GM23338 (cell line): Measurements from ENCODE around the gene PEAR1. TPM values are rescaled to one million over a fixed set of nuclear protein-coding genes. Genes with fewer than 3 reads are reported as not detected.

Source experiments
- ATAC-seq: fragments of 200-7000 bp; cut with Tn5 transposase; 3 replicates; pipeline ENCODE4 v1.9.1; 2020
- DNase-seq: peaks from one replicate; pipeline ENCODE4 v3.0.0-alpha.2; 2015; ENCODE audit warnings: low spot score
- H2AFZ ChIP-seq: fragments of 200-600 bp; sonication (generic); 2 replicates; pipeline ENCODE4 v1.8.0; 2016; ENCODE audit warnings: antibody characterized with exemption, mild to moderate bottlenecking, moderate library complexity
- H3F3A ChIP-seq: fragments of 200-600 bp; sonication (generic); replicated peaks from 2 replicates; pipeline ENCODE4 v1.8.0; 2017; ENCODE audit warnings: antibody characterized with exemption, mixed run types, low read depth
- H3K27ac ChIP-seq: fragments of 200-600 bp; sonication (generic); 2 replicates; pipeline ENCODE4 v1.6.1; 2016; ENCODE audit warnings: low read depth
- H3K27me3 ChIP-seq: fragments of 200-600 bp; sonication (generic); 2 replicates; pipeline ENCODE4 v1.8.0; 2016; ENCODE audit warnings: mild to moderate bottlenecking, mixed run types, moderate library complexity; ENCODE audit not compliant: insufficient read depth
- H3K36me3 ChIP-seq: fragments of 200-600 bp; sonication (generic); 2 replicates; pipeline ENCODE4 v1.8.0; 2016; ENCODE audit warnings: mild to moderate bottlenecking; ENCODE audit not compliant: insufficient read depth
- H3K4me1 ChIP-seq: fragments of 200-600 bp; sonication (generic); 2 replicates; pipeline ENCODE4 v1.8.0; 2016; ENCODE audit warnings: mild to moderate bottlenecking, moderate library complexity; ENCODE audit not compliant: insufficient read depth
- H3K4me2 ChIP-seq: fragments of 200-600 bp; sonication (generic); 2 replicates; pipeline ENCODE4 v1.7.1; 2017; ENCODE audit warnings: mixed run types
- H3K4me3 ChIP-seq: fragments of 200-600 bp; sonication (generic); 2 replicates; pipeline ENCODE4 v1.6.1; 2016; ENCODE audit warnings: mixed run types
- H3K79me2 ChIP-seq: fragments of 200-600 bp; sonication (generic); replicated peaks from 2 replicates; pipeline ENCODE4 v1.8.0; 2017; ENCODE audit warnings: mild to moderate bottlenecking; ENCODE audit not compliant: insufficient read depth
- H3K9me2 ChIP-seq: fragments of 200-600 bp; sonication (generic); 2 replicates; pipeline ENCODE4 v1.8.0; 2017; ENCODE audit not compliant: insufficient read depth
- H4K20me1 ChIP-seq: fragments of 200-600 bp; sonication (generic); replicated peaks from 2 replicates; pipeline ENCODE4 v1.8.0; 2017; ENCODE audit warnings: mild to moderate bottlenecking; ENCODE audit not compliant: insufficient read depth
- H3K27ac Mint-ChIP-seq: 2 replicates; pipeline ENCODE4 v1.8.0; 2020; ENCODE audit warnings: inconsistent platforms, mild to moderate bottlenecking, moderate library complexity, mixed read lengths
- H3K27me3 Mint-ChIP-seq: 3 replicates; pipeline ENCODE4 v1.8.0; 2022; ENCODE audit warnings: low read depth, mild to moderate bottlenecking, moderate library complexity, mixed read lengths, inconsistent platforms; ENCODE audit not compliant: insufficient read depth, poor library complexity
- H3K36me3 Mint-ChIP-seq: 3 replicates; pipeline ENCODE4 v1.8.0; 2021; ENCODE audit warnings: low read depth, mild to moderate bottlenecking, inconsistent platforms, moderate library complexity, mixed read lengths
- H3K4me1 Mint-ChIP-seq: 3 replicates; pipeline ENCODE4 v1.8.0; 2020; ENCODE audit warnings: mild to moderate bottlenecking, inconsistent platforms, mixed read lengths
- H3K4me3 Mint-ChIP-seq: 3 replicates; pipeline ENCODE4 v1.8.0; 2021; ENCODE audit warnings: moderate library complexity, mild to moderate bottlenecking, inconsistent platforms, mixed read lengths
- H3K9me3 Mint-ChIP-seq: 3 replicates; pipeline ENCODE4 v1.8.0; 2020; ENCODE audit warnings: moderate library complexity, mild to moderate bottlenecking, inconsistent platforms, mixed read lengths
- CREB1 ChIP-seq: fragments of 250-450 bp; sonication (Bioruptor Pico); IDR thresholded peaks from 2 replicates; pipeline ENCODE4 v1.5.0; 2020; ENCODE audit warnings: low read depth, mild to moderate bottlenecking, moderate library complexity
- ETS1 ChIP-seq: IDR thresholded peaks from 2 replicates; pipeline ENCODE4 v1.6.1; 2016; ENCODE audit warnings: antibody characterized with exemption
- EZH2 ChIP-seq: fragments of 200-600 bp; sonication (generic); IDR thresholded peaks from one replicate; pipeline ENCODE4 v1.8.0; 2017; ENCODE audit warnings: antibody characterized with exemption, mild to moderate bottlenecking, low read depth; ENCODE audit not compliant: unreplicated experiment
- EZH2phosphoT487 ChIP-seq: fragments of 200-600 bp; sonication (generic); IDR thresholded peaks from one replicate; pipeline ENCODE4 v1.8.1; 2018; ENCODE audit warnings: antibody characterized with exemption; ENCODE audit not compliant: unreplicated experiment
- JUNB ChIP-seq: IDR thresholded peaks from one replicate; pipeline ENCODE4 v1.6.1; 2016; ENCODE audit warnings: antibody characterized with exemption; ENCODE audit not compliant: unreplicated experiment
- NANOG ChIP-seq: IDR thresholded peaks from 2 replicates; pipeline ENCODE4 v1.6.1; 2016; ENCODE audit warnings: antibody characterized with exemption, borderline replicate concordance
- POLR2AphosphoS5 ChIP-seq: IDR thresholded peaks from 2 replicates; pipeline ENCODE4 v1.6.1; 2016; ENCODE audit warnings: antibody characterized with exemption, low read depth
- REST ChIP-seq: IDR thresholded peaks from one replicate; pipeline ENCODE4 v1.6.1; 2018; ENCODE audit warnings: antibody characterized with exemption; ENCODE audit not compliant: unreplicated experiment
- STAT1 ChIP-seq: IDR thresholded peaks from one replicate; pipeline ENCODE4 v1.6.1; 2016; ENCODE audit warnings: antibody characterized with exemption; ENCODE audit not compliant: unreplicated experiment
- ZNF114 ChIP-seq: fragments of 250-450 bp; sonication (Bioruptor Pico); IDR thresholded peaks from 2 replicates; pipeline ENCODE4 v1.5.0; 2020; ENCODE audit warnings: mild to moderate bottlenecking, moderate library complexity
- ZNF331 ChIP-seq: fragments of 250-450 bp; sonication (Bioruptor Pico); IDR thresholded peaks from 2 replicates; pipeline ENCODE4 v1.5.0; 2020; ENCODE audit warnings: low read depth, mild to moderate bottlenecking, moderate library complexity
- polyA plus RNA-seq: library from polyadenylated mRNA; unstranded; fragments of >200 nt; fragmentation: Nextera tagmentation; extraction: Ambion mirVana; gene quantifications from 2 replicates; pipeline ENCODE4 v1.2.1, GENCODE V29; 2016
- total RNA-seq: library from RNA; depleted of rRNA; stranded (reverse); fragments of >200 nt; shearing (Covaris generic); gene quantifications from 2 replicates; pipeline ENCODE4 v1.2.3, GENCODE V29; 2014
- TF ChIP-seq, protein P1 (sequence below), 2 experiments: fragments of 200-600 bp in 1 of 2; sonication (generic) in 1 of 2; conservative IDR thresholded peaks; 2 replicates each; pipeline versions ENCODE4 v1.5.1 to v1.6.1; 2016 to 2017; ENCODE audit warnings: antibody characterized with exemption in 2 of 2, low read depth in 2 of 2, mild to moderate bottlenecking in 2 of 2, moderate library complexity in 1 of 2
- TF ChIP-seq, protein P2 (sequence below): fragments of 250-450 bp; sonication (Bioruptor Pico); IDR thresholded peaks from 2 replicates; pipeline ENCODE4 v1.5.0; 2020; ENCODE audit warnings: mild to moderate bottlenecking, moderate library complexity

The PEAR1 gene
- total and polyA plus RNA-seq, 2 experiments from 2014 or later = 0.28 to 0.47 TPM

- peaks cover 30% of the 10 kb centered on the region for H3K27me3 ChIP-seq
- DNase-seq (no peak), ATAC-seq (no peak)
- H3K27me3 Mint-ChIP-seq = peaks cover 17% of the 10 kb centered on the region
- H3K9me2 ChIP-seq = no peaks in the 10 kb centered on the region
- H3K4me2 ChIP-seq = no peak overlapping the region
- no peak overlapping the region for H3K27ac ChIP-seq
- H3K4me3 Mint-ChIP-seq = no peak overlapping the region; the same call in 2 of the 3 replicates
- H3K4me1 ChIP-seq = peaks cover 3% of the 10 kb centered on the region; the same call in 1 of the 2 replicates
- H4K20me1 ChIP-seq = no peaks in the 10 kb centered on the region
- H3K4me3 ChIP-seq = no peak overlapping the region
- 0 out of 2 replicates have a peak, but pooled peaks cover 3% of the 10 kb centered on the region for H3F3A ChIP-seq
- H3K27ac Mint-ChIP-seq = no peak overlapping the region
- no peak overlapping the region for H2AFZ ChIP-seq
- no peaks in the 10 kb centered on the region for H3K79me2 ChIP-seq
- H3K36me3 Mint-ChIP-seq = no peaks in the 10 kb centered on the region
- TF ChIP-seq POLR2AphosphoS5 (no peak), ZNF331 (no peak), ZNF114 (CRISPR knock-in tag) (no peak), JUNB (no peak), REST (no peak), STAT1 (no peak), CREB1 (no peak), ETS1 (no peak), EZH2phosphoT487 (no peak), NANOG (no peak), EZH2 (no peak)
- TF ChIP-seq, protein P1, sequence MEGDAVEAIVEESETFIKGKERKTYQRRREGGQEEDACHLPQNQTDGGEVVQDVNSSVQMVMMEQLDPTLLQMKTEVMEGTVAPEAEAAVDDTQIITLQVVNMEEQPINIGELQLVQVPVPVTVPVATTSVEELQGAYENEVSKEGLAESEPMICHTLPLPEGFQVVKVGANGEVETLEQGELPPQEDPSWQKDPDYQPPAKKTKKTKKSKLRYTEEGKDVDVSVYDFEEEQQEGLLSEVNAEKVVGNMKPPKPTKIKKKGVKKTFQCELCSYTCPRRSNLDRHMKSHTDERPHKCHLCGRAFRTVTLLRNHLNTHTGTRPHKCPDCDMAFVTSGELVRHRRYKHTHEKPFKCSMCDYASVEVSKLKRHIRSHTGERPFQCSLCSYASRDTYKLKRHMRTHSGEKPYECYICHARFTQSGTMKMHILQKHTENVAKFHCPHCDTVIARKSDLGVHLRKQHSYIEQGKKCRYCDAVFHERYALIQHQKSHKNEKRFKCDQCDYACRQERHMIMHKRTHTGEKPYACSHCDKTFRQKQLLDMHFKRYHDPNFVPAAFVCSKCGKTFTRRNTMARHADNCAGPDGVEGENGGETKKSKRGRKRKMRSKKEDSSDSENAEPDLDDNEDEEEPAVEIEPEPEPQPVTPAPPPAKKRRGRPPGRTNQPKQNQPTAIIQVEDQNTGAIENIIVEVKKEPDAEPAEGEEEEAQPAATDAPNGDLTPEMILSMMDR (conservative IDR thresholded peaks at IDR 0.05; ENCODE audit: low read depth in 2 of 2) = no peak
- TF ChIP-seq, protein P2, sequence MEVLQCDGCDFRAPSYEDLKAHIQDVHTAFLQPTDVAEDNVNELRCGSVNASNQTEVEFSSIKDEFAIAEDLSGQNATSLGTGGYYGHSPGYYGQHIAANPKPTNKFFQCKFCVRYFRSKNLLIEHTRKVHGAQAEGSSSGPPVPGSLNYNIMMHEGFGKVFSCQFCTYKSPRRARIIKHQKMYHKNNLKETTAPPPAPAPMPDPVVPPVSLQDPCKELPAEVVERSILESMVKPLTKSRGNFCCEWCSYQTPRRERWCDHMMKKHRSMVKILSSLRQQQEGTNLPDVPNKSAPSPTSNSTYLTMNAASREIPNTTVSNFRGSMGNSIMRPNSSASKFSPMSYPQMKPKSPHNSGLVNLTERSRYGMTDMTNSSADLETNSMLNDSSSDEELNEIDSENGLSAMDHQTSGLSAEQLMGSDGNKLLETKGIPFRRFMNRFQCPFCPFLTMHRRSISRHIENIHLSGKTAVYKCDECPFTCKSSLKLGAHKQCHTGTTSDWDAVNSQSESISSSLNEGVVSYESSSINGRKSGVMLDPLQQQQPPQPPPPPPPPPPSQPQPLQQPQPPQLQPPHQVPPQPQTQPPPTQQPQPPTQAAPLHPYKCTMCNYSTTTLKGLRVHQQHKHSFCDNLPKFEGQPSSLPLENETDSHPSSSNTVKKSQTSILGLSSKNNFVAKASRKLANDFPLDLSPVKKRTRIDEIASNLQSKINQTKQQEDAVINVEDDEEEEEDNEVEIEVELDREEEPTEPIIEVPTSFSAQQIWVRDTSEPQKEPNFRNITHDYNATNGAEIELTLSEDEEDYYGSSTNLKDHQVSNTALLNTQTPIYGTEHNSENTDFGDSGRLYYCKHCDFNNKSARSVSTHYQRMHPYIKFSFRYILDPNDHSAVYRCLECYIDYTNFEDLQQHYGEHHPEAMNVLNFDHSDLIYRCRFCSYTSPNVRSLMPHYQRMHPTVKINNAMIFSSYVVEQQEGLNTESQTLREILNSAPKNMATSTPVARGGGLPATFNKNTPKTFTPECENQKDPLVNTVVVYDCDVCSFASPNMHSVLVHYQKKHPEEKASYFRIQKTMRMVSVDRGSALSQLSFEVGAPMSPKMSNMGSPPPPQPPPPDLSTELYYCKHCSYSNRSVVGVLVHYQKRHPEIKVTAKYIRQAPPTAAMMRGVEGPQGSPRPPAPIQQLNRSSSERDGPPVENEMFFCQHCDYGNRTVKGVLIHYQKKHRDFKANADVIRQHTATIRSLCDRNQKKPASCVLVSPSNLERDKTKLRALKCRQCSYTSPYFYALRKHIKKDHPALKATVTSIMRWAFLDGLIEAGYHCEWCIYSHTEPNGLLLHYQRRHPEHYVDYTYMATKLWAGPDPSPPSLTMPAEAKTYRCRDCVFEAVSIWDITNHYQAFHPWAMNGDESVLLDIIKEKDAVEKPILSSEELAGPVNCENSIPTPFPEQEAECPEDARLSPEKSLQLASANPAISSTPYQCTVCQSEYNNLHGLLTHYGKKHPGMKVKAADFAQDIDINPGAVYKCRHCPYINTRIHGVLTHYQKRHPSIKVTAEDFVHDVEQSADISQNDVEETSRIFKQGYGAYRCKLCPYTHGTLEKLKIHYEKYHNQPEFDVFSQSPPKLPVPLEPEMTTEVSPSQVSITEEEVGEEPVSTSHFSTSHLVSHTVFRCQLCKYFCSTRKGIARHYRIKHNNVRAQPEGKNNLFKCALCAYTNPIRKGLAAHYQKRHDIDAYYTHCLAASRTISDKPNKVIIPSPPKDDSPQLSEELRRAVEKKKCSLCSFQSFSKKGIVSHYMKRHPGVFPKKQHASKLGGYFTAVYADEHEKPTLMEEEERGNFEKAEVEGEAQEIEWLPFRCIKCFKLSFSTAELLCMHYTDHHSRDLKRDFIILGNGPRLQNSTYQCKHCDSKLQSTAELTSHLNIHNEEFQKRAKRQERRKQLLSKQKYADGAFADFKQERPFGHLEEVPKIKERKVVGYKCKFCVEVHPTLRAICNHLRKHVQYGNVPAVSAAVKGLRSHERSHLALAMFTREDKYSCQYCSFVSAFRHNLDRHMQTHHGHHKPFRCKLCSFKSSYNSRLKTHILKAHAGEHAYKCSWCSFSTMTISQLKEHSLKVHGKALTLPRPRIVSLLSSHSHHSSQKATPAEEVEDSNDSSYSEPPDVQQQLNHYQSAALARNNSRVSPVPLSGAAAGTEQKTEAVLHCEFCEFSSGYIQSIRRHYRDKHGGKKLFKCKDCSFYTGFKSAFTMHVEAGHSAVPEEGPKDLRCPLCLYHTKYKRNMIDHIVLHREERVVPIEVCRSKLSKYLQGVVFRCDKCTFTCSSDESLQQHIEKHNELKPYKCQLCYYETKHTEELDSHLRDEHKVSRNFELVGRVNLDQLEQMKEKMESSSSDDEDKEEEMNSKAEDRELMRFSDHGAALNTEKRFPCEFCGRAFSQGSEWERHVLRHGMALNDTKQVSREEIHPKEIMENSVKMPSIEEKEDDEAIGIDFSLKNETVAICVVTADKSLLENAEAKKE = no peak
- H3K9me3 Mint-ChIP-seq = no peaks in the 10 kb centered on the region
- no peaks in the 10 kb centered on the region for H3K36me3 ChIP-seq
- peaks cover 10% of the 10 kb centered on the region; the same call in 2 of the 3 replicates for H3K4me1 Mint-ChIP-seq
These were observed 18.8 kb upstream of the PEAR1 start for GRCh38 chr1:156874572-156875340.
